ENCODE data around the gene KCNK16. TPM values are rescaled to one million over a fixed set of nuclear protein-coding genes. Genes with fewer than 3 reads are reported as not detected.
A peak's percentile ranks its signal among the peaks of the same experiment; 100 is the strongest.

Gene KCNK16
- total and polyA plus RNA-seq, 3 donors from 2014 or later = not detected

DNA sequence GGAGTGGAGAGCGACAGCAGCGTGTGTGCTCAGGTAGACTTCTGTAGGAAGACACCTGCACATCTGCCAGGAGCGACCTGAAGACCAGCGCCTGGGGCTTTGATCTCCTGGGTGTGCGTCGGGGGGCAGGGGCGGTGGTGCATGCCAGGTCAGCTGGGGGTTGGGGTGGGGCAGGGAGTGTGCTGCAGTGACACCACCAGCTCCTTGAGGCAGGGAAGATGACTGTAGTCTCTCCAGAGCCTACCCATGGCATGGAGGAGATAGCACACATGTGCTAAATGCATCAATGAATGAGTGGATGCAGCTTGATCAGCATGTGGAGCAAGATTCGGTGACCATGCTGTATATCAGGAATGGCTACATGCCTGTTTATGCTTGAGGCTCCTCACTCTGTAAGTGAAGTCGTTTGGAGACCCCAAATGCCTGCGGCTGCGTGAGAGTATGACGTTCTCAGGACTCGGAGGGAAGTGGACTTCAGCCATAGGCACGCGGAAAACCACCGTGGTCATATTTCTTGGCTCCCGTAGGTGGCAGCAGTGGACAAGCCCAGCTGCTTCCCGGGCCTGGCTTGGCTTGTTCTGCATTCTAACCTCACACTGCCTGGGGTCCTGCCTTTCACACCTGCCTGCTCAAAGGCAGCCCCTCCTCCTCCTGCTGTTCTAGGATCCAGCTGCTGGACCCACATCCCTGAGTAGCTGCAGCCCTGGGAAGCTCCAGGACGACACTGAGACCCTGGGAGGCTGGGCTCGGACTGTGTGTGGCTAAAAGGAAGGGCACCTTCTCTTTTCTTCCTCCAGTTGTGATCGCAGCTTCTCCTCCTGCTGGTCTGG is 39.4 kb upstream of the KCNK16 start:
- 37 to 62% methylated on average over 16 to 21 of the region's 21 CpGs for WGBS, 2 donors
- Histone ChIP-seq H3K4me3 (no peak overlapping the region), H3K36me3 (ENCODE audit: low read depth, missing control alignments) (no peaks in the 10 kb centered on the region), H3K4me1 (peaks cover 6% of the 10 kb centered on the region), H3K9me3 (no peaks in the 10 kb centered on the region), H3K27me3 (no peaks in the 10 kb centered on the region), H3K27ac (no peak overlapping the region)
- intact Hi-C loops (cut with DNase I; ENCODE audit: low total_unique reads) = no loop called here
- no peak for TF ChIP-seq POLR2A (IDR thresholded peaks at IDR 0.05)
- TF ChIP-seq, protein P1, sequence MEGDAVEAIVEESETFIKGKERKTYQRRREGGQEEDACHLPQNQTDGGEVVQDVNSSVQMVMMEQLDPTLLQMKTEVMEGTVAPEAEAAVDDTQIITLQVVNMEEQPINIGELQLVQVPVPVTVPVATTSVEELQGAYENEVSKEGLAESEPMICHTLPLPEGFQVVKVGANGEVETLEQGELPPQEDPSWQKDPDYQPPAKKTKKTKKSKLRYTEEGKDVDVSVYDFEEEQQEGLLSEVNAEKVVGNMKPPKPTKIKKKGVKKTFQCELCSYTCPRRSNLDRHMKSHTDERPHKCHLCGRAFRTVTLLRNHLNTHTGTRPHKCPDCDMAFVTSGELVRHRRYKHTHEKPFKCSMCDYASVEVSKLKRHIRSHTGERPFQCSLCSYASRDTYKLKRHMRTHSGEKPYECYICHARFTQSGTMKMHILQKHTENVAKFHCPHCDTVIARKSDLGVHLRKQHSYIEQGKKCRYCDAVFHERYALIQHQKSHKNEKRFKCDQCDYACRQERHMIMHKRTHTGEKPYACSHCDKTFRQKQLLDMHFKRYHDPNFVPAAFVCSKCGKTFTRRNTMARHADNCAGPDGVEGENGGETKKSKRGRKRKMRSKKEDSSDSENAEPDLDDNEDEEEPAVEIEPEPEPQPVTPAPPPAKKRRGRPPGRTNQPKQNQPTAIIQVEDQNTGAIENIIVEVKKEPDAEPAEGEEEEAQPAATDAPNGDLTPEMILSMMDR (IDR thresholded peaks at IDR 0.05) = peak; percentile 13 to 73 (median 70)
- peak; percentile 75 for DNase-seq

DNA sequence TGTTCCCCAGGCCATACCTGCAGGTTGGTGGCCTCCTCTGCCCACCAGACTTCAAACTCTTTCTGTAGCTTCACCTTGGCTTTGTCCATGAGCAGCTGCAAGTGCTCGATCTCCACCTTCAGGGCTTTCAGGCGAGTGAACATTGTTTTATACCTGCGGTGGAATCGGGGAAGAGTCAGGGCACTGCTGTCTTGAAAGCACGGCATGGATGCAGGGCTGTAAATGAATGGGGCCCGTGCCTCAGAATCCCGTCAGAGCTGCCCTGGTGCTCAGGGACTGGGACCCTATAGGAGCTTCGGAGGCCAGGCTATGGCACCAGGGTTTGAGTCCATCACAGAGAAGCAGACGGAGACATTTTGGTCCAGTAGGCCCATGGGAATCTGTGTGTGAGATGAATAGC is 37.9 kb upstream of the KCNK16 start:
- intact Hi-C loops (cut with DNase I; ENCODE audit: low total_unique reads) = no loop called here

DNA sequence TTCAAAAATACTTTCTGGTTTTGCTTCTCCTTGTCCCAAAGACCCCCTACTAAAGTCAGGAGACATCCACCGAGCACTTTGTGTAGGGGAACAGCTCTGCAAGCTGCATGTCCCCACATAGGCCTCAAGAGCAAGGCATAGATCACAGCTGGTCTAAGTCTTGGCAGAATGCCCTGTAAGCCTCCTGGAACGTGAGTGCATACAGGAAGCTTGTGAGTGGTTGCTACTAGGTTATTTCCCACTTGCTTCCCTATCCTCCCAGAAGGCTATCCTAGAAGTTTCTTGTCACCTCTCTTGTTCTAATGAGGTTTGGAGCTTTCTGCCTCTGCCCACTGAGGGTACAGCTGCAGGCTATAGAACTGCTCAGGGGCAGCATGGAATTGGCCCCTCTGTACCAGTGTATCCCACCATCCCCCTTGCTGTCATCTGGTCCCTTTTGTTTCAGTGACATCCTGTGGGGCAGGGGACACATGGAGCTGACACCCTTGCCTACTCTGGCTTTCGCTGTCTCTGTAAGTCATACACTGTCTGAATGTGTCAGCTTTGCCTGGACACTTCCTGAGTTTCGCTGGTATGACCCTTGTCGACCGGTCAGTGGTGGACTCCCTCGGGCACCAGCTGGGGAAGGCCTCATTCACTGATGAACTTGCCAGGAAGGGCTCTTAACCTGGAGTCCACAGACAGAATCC is 35.6 kb upstream of the KCNK16 start:
- no peak for DNase-seq
- Histone ChIP-seq H3K27me3 (no peaks in the 10 kb centered on the region), H3K27ac (no peak overlapping the region), H3K9me3 (no peaks in the 10 kb centered on the region), H3K4me3 (no peak overlapping the region), H3K4me1 (peaks cover 5% of the 10 kb centered on the region), H3K36me3 (ENCODE audit: low read depth, missing control alignments) (no peaks in the 10 kb centered on the region)
- TF ChIP-seq, protein P1 (IDR thresholded peaks at IDR 0.05) = no peak
- no peak for TF ChIP-seq POLR2A (IDR thresholded peaks at IDR 0.05)
- intact Hi-C loops (cut with DNase I; ENCODE audit: low total_unique reads) = no loop called here
- WGBS, 2 donors = 67 to 83% methylated on average over 6 to 7 of the region's 7 CpGs

More for the DNA sequence above, 37.9 kb upstream of the KCNK16 start:
- Histone ChIP-seq H3K27ac (no peak overlapping the region), H3K9me3 (no peaks in the 10 kb centered on the region), H3K27me3 (no peaks in the 10 kb centered on the region), H3K4me1 (peaks cover 5% of the 10 kb centered on the region), H3K36me3 (ENCODE audit: low read depth, missing control alignments) (no peaks in the 10 kb centered on the region), H3K4me3 (no peak overlapping the region)
- no peak for DNase-seq
- WGBS, 2 donors = 96 to 98% methylated on average over 9 of the region's 9 CpGs
- no peak for TF ChIP-seq POLR2A (IDR thresholded peaks at IDR 0.05)
- TF ChIP-seq, protein P1 (IDR thresholded peaks at IDR 0.05) = no peak

DNA sequence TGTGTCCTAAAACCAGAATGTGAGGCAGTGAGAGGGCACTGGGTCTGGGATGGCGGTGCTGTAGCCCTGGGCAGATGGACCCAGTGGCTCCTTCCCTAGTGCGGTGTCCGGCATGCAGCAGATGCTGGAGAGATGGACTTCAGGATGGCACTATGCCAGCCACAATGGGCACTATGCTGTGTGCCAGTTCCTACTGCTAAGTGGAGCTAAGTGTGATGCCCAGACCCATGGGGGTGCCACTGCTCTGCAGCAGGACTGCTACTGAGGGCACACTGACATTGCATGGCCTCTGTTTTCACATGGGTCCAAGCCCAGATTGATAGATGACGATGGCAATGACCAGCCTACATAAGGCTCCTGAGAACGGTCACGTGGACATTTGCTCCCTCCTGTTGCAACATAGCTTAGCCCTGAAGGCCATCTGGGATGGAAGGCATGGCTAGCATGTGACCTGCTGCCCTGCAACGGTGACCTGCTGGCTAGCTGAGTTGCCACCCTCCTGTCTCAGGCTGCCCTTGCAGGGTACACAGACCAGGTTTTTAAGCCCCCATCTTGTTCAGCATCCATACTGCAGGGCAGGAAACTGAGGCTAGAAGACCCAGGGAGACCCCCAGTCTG is 31.3 kb upstream of the KCNK16 start:
- no peaks in the 10 kb centered on the region for H3K4me1 ChIP-seq
- H3K27ac ChIP-seq = no peak overlapping the region
- no peaks in the 10 kb centered on the region for H3K36me3 ChIP-seq (ENCODE audit: low read depth, missing control alignments)
- H3K27me3 ChIP-seq = no peaks in the 10 kb centered on the region
- no peaks in the 10 kb centered on the region for H3K9me3 ChIP-seq
- intact Hi-C loops (cut with DNase I; ENCODE audit: low total_unique reads) = no loop called here
- DNase-seq = no peak
- H3K4me3 ChIP-seq = no peak overlapping the region
- WGBS, 2 donors = 91 to 95% methylated on average over 3 to 7 of the region's 7 CpGs
- TF ChIP-seq, protein P1 (IDR thresholded peaks at IDR 0.05) = no peak
- no peak for TF ChIP-seq POLR2A (IDR thresholded peaks at IDR 0.05)

All from testis (tissue), 3 donors.